Suprapubic skin (tissue), 3 donors: ENCODE data around the gene GPR37L1.

Experiments used
- POLR2AphosphoS5 ChIP-seq, 3 donors: sonication (generic); formaldehyde crosslinking; IDR thresholded peaks; one replicate each; pipeline ENCODE4 v1.6.1; 2017; ENCODE audit warnings: antibody characterized with exemption in 3 of 3
- TF ChIP-seq, protein P1 (sequence below), 2 donors: fragments of 200-600 bp in 1 of 2; fragments of 450-650 bp in 1 of 2; sonication (generic) in 1 of 2; IDR thresholded peaks; one replicate each; pipeline ENCODE4 v1.5.1; 2016 to 2019; ENCODE audit warnings: antibody characterized with exemption in 2 of 2, mild to moderate bottlenecking in 1 of 2, moderate library complexity in 1 of 2

DNA sequence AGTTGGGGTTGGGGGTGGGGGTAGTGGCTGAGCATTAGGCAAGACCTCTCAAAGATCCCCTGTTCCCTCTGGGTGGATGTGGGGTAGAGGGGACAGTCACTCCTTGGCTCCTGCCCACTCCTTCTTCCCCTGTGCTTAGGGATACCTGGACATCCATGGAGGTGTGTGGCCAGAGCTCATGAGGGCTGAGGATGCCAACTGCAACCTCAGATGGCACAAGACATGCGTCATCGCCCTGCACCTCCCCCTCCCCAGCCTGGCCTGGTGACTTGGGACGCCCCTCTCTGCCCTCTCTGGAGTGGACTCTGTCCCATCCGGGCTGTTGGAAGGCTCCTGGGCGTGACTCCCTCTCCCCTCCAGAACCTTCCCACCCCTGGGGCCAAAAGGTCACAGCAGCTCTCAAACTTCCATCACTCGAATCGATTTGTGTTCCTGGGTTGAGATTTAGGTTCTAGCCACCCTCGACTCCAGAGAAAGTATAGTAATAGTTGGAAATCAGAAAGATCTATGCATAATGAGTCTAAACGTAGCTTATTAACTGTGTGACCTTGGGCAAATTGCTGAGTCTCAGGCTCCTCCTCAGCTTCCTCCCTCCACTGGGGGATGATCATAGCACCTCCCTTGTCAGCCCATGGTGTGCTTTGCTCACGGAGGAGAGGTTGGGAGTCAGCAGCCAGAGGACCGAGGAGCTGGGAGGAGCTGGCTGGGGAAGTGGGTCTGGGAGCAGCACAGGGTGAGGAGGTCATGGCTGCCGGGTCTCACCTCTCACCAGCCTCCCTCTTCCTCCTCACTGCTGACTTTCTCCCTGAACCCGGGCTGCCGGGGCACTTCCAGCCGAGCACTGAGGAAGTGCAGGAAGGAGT lies 39.9 kb downstream of the GPR37L1 start:
- TF ChIP-seq, protein P1, sequence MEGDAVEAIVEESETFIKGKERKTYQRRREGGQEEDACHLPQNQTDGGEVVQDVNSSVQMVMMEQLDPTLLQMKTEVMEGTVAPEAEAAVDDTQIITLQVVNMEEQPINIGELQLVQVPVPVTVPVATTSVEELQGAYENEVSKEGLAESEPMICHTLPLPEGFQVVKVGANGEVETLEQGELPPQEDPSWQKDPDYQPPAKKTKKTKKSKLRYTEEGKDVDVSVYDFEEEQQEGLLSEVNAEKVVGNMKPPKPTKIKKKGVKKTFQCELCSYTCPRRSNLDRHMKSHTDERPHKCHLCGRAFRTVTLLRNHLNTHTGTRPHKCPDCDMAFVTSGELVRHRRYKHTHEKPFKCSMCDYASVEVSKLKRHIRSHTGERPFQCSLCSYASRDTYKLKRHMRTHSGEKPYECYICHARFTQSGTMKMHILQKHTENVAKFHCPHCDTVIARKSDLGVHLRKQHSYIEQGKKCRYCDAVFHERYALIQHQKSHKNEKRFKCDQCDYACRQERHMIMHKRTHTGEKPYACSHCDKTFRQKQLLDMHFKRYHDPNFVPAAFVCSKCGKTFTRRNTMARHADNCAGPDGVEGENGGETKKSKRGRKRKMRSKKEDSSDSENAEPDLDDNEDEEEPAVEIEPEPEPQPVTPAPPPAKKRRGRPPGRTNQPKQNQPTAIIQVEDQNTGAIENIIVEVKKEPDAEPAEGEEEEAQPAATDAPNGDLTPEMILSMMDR (IDR thresholded peaks at IDR 0.05) = no peak
- no peak for TF ChIP-seq POLR2AphosphoS5 (IDR thresholded peaks at IDR 0.05)
